Cardiac ventricle fibroblast (primary cell): ENCODE results near the gene SCAMP1. TPM values are rescaled to one million over a fixed set of nuclear protein-coding genes. Genes with fewer than 3 reads are reported as not detected.

Experiments
- total RNA-seq: library from RNA; depleted of rRNA; stranded (reverse); fragments of >200 nt; gene quantifications from 2 replicates; pipeline ENCODE4 v1.2.3, GENCODE V29; 2015

SCAMP1 gene, protein sequence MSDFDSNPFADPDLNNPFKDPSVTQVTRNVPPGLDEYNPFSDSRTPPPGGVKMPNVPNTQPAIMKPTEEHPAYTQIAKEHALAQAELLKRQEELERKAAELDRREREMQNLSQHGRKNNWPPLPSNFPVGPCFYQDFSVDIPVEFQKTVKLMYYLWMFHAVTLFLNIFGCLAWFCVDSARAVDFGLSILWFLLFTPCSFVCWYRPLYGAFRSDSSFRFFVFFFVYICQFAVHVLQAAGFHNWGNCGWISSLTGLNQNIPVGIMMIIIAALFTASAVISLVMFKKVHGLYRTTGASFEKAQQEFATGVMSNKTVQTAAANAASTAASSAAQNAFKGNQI
- total RNA-seq: 23.4 and 29.7 TPM in 2 replicates

DNA sequence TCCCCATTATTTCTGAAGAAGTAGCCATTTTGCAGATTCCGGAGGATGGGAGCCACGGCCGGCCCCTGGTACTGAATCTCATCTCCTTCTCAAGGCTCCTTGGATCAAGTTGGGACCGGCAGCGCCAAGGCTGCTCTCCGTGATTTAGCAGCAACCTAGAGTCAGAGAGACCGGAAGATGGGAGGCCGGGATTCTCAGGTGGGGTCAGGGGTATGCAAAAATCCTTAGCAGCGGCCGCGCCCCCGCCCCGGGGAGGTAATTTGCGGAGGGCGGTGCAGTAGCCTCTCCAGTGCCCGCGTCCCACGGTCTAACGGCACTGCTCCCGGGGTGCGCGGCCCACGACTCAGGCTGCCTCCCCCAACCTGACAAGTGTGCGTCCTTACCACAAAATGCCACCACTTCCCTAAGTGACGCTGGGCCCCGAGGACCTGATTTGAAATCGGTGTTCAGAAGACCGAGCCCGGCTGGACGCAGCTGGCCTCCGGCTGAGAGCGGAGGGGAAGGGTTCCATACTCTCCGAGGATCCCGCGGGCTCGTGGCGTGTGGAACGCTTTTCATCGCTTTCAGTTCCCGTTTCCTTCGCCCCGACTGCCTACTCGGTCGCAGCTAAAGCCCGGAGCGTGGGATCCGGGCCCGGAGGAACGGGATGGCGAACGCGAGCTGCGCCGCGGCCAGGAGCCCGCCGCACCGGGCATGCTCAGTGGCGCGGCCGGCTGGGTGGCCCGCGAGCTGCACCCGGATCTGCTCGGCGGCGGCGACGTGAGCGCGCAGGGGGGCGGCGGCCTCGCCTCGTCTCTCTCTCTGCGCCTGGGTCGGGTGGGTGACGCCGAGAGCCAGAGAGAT, at the start of gene SCAMP1:
Gene SCAMP1, plus strand, starts transcription at position 787 of the 843 bp plus-strand sequence. Its CDS starts 55 bp downstream, at position 842.

Other genes starting within 250 kb of the SCAMP1 start
- 29.3 and 31.1 TPM in 2 replicates for gene AP3B1, start 65.9 kb upstream of the SCAMP1 start, total RNA-seq